Iris pigment epithelial cell (primary cell): Measurements from ENCODE around the gene BCKDHA.
"Not testable (repeated sequence)": the region's sequence is repeated elsewhere in the genome, so short reads cannot be mapped to it uniquely, and the experiment has no call there.

Experiments used
- DNase-seq: peaks from one replicate; pipeline ENCODE4 v3.0.0-alpha.2; 2011; ENCODE audit warnings: low read depth

Gene BCKDHA

GRCh38 chr19:41426116-41426841 lies 28.7 kb downstream of the BCKDHA start:
- no peak for DNase-seq

GRCh38 chr19:41426952-41427646 lies 29.5 kb downstream of the BCKDHA start, which contains the start of gene B3GNT8:
B3GNT8 (minus strand) TSS chr19:41427374; CDS start chr19:41426778, 596 bp downstream.
- peak; percentile 74 for DNase-seq

- peak; percentile 38 for DNase-seq
These were observed 30.2 kb downstream of the BCKDHA start for GRCh38 chr19:41427647-41428480.

GRCh38 chr19:41428481-41428859 lies 30.9 kb downstream of the BCKDHA start:
- DNase-seq, result no peak

- no peak for DNase-seq
These were observed 33.3 kb downstream of the BCKDHA start for GRCh38 chr19:41430922-41431321.

GRCh38 chr19:41431426-41432386 lies 34.1 kb downstream of the BCKDHA start:
- DNase-seq, result peak; percentile 47

- DNase-seq, result no peak
These were observed 35.6 kb downstream of the BCKDHA start for GRCh38 chr19:41433171-41433570.

GRCh38 chr19:41434450-41434849 lies 36.8 kb downstream of the BCKDHA start:
- DNase-seq, result no peak

- not testable (repeated sequence) for DNase-seq
These were observed 37.8 kb downstream of the BCKDHA start for GRCh38 chr19:41435376-41435775.

GRCh38 chr19:41435936-41436673 lies 38.5 kb downstream of the BCKDHA start:
- DNase-seq, result no peak

- no peak for DNase-seq
These were observed 39.0 kb downstream of the BCKDHA start for GRCh38 chr19:41436674-41436951.

GRCh38 chr19:41437944-41438574 lies 40.4 kb downstream of the BCKDHA start:
- DNase-seq, result no peak

- DNase-seq, result peak; percentile 98
These were observed 42.0 kb downstream of the BCKDHA start, which contains the start of gene DMAC2 for GRCh38 chr19:41439441-41440222. DMAC2 (minus strand) TSS chr19:41439912; CDS start chr19:41439899, 13 bp downstream.

GRCh38 chr19:41441321-41441945 lies 43.8 kb downstream of the BCKDHA start:
- DNase-seq, result no peak

GRCh38 chr19:41442473-41443355 lies 45.1 kb downstream of the BCKDHA start, which contains the start of gene ERICH4:
ERICH4 (plus strand) TSS chr19:41443156; CDS start chr19:41443170, 14 bp downstream.
- no peak for DNase-seq

- no peak for DNase-seq
These were observed 46.3 kb downstream of the BCKDHA start for GRCh38 chr19:41443813-41444455.

- DNase-seq, result no peak
These were observed 48.0 kb downstream of the BCKDHA start for GRCh38 chr19:41445575-41445974.
